ENCODE data around the gene GALK2. TPM values are rescaled to one million over a fixed set of nuclear protein-coding genes. Genes with fewer than 3 reads are reported as not detected.

GALK2 gene
- total RNA-seq, 1 experiment from 2014 or later, result 22.9 TPM

- no TSS peak for BruUV-seq (replicated peaks)
- POLR2A ChIA-PET (ENCODE audit: low non-redundant PET), result no interaction called here
These were observed 202.3 kb downstream of the GALK2 start for GRCh38 chr15:49372366-49372765.

GRCh38 chr15:49379996-49380395, 209.9 kb downstream of the GALK2 start:
- TF ChIP-seq EZH2 (IDR thresholded peaks at IDR 0.05; ENCODE audit: borderline replicate concordance, low read depth, low read length, poor library complexity, severe bottlenecking) (no peak), CTCF (conservative IDR thresholded peaks at IDR 0.05; ENCODE audit: low read depth, low read length) (no peak)
- CTCF ChIA-PET, result no interaction called here

More at GRCh38 chr15:49372366-49372765, 202.3 kb downstream of the GALK2 start:
- Histone ChIP-seq H3K4me3 (ENCODE audit: low read depth, low read length, poor library complexity, severe bottlenecking) (no peak overlapping the region), H3K9me3 (ENCODE audit: low read depth, low read length, poor library complexity, severe bottlenecking) (no peaks in the 10 kb centered on the region), H3K27ac (ENCODE audit: low read depth, low read length, poor library complexity, severe bottlenecking) (no peak overlapping the region), H3K4me1 (ENCODE audit: insufficient read depth, low read length, poor library complexity, severe bottlenecking) (no peaks in the 10 kb centered on the region), H3K36me3 (ENCODE audit: insufficient read depth, low read length, poor library complexity, severe bottlenecking) (no peaks in the 10 kb centered on the region), H3K27me3 (replicated peaks; ENCODE audit: insufficient read depth, low read depth, low read length, poor library complexity) (no peaks in the 10 kb centered on the region)
- DNase-seq (ENCODE audit: low spot score), result no peak
- intact Hi-C loops (cut with micrococcal nuclease; ENCODE audit: unreplicated experiment), result no loop called here
- TF ChIP-seq EZH2 (IDR thresholded peaks at IDR 0.05; ENCODE audit: borderline replicate concordance, low read depth, low read length, poor library complexity, severe bottlenecking), result no peak
- no peak for TF ChIP-seq CTCF (conservative IDR thresholded peaks at IDR 0.05; ENCODE audit: low read depth, low read length)
- CTCF ChIA-PET, result no interaction called here

GRCh38 chr15:49380912-49381311, 210.9 kb downstream of the GALK2 start:
- ChIA-PET CTCF (no interaction called here), POLR2A (ENCODE audit: low non-redundant PET) (no interaction called here)
- TF ChIP-seq CTCF (conservative IDR thresholded peaks at IDR 0.05; ENCODE audit: low read depth, low read length), result no peak
- TF ChIP-seq EZH2 (IDR thresholded peaks at IDR 0.05; ENCODE audit: borderline replicate concordance, low read depth, low read length, poor library complexity, severe bottlenecking), result no peak
- intact Hi-C loops (cut with micrococcal nuclease; ENCODE audit: unreplicated experiment), result no loop called here
- Histone ChIP-seq H3K4me1 (ENCODE audit: insufficient read depth, low read length, poor library complexity, severe bottlenecking) (no peaks in the 10 kb centered on the region), H3K4me3 (ENCODE audit: low read depth, low read length, poor library complexity, severe bottlenecking) (no peak overlapping the region), H3K27me3 (replicated peaks; ENCODE audit: insufficient read depth, low read depth, low read length, poor library complexity) (no peaks in the 10 kb centered on the region), H3K9me3 (ENCODE audit: low read depth, low read length, poor library complexity, severe bottlenecking) (no peaks in the 10 kb centered on the region), H3K27ac (ENCODE audit: low read depth, low read length, poor library complexity, severe bottlenecking) (no peak overlapping the region), H3K36me3 (ENCODE audit: insufficient read depth, low read length, poor library complexity, severe bottlenecking) (no peaks in the 10 kb centered on the region)
- DNase-seq (ENCODE audit: low spot score), result no peak
- no TSS peak for BruUV-seq (replicated peaks)

More at GRCh38 chr15:49379996-49380395, 209.9 kb downstream of the GALK2 start:
- POLR2A ChIA-PET (ENCODE audit: low non-redundant PET), result no interaction called here
- Histone ChIP-seq H3K4me3 (ENCODE audit: low read depth, low read length, poor library complexity, severe bottlenecking) (no peak overlapping the region), H3K27me3 (replicated peaks; ENCODE audit: insufficient read depth, low read depth, low read length, poor library complexity) (no peaks in the 10 kb centered on the region), H3K9me3 (ENCODE audit: low read depth, low read length, poor library complexity, severe bottlenecking) (no peaks in the 10 kb centered on the region), H3K36me3 (ENCODE audit: insufficient read depth, low read length, poor library complexity, severe bottlenecking) (no peaks in the 10 kb centered on the region), H3K4me1 (ENCODE audit: insufficient read depth, low read length, poor library complexity, severe bottlenecking) (no peaks in the 10 kb centered on the region), H3K27ac (ENCODE audit: low read depth, low read length, poor library complexity, severe bottlenecking) (no peak overlapping the region)
- BruUV-seq (replicated peaks), result no TSS peak
- no peak for DNase-seq (ENCODE audit: low spot score)
- intact Hi-C loops (cut with micrococcal nuclease; ENCODE audit: unreplicated experiment), result no loop called here

Small RNA genes within 50 kb of the gene (microRNA-seq; reads per million reads assigned to microRNA genes)
- not detected for gene MIR4716

Other genes starting within 250 kb of the GALK2 start
- gene SHC4, start 206.3 kb upstream of the GALK2 start, total RNA-seq (2021), result 0.57 and 0.73 TPM in 2 replicates
- gene SECISBP2L, start 123.8 kb upstream of the GALK2 start, total RNA-seq (2021), result 36.4 and 36.8 TPM in 2 replicates
- gene COPS2, start 14.6 kb upstream of the GALK2 start, total RNA-seq (2021), result 95.7 and 112 TPM in 2 replicates